Stimulated activated CD8-positive, alpha-beta memory T cell treated with anti-CD3 and anti-CD28 coated beads, Interleukin-12 subunit alpha, Interleukin-12 subunit beta, amount 100 ng/mL, for 24 hours (primary cell): ENCODE results near the gene DIAPH2.

ENCODE experiments used
- DNase-seq: peaks from one replicate; pipeline ENCODE4 v3.0.0-alpha.2; 2020; ENCODE audit errors: extremely low read depth

DIAPH2 gene

DNA sequence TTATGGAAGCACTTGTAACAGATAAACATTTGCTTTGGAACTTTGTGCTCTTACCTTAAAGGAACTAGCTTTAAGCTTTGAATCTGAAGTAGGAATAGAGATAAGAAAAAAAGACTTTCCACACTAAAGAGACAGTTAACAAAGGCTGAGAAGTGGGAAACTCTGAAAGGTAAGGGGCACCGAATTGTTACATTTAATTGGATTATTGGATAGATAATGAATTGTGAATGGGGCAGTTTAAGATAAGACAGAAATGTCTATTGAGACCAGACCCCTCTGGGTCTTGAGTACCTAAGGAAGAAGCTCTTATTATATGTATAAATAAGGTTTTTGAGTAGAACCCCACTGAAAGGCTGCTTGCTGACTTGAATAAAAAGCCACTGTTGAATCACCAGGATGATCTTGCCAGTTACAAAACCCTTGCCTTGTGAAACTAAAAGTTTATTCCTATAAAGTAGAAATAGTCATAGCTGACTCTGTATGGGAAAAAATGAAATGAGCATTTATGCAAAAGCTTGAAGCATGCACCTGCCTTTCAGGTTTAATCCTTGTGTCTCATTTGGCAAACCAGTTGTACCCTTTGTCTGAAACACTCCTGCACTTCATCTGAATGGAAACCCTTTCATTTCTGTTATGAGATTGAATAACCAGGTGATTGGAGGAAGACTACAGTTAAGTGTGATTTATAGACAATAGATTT is 622.3 kb downstream of the DIAPH2 start:
- no peak for DNase-seq

DNA sequence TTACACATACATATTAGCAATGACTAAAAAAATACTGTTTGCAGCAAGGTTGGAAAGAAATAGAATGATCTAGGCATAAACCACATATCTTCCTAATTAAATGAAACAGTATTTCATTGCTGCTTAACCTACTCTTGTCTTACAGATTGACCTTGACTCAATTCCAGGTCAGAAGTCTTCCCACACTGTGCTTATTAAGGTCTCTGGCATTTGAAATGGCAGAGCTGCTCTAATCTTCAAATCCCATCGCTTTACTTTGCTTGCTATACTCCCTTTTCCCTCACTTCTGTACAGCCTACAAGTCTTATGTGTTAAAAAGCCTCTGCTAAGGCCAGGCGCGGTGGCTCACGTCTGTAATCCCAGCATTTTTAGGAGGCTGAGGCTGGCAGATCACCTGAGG is 623.5 kb downstream of the DIAPH2 start:
- no peak for DNase-seq

DNA sequence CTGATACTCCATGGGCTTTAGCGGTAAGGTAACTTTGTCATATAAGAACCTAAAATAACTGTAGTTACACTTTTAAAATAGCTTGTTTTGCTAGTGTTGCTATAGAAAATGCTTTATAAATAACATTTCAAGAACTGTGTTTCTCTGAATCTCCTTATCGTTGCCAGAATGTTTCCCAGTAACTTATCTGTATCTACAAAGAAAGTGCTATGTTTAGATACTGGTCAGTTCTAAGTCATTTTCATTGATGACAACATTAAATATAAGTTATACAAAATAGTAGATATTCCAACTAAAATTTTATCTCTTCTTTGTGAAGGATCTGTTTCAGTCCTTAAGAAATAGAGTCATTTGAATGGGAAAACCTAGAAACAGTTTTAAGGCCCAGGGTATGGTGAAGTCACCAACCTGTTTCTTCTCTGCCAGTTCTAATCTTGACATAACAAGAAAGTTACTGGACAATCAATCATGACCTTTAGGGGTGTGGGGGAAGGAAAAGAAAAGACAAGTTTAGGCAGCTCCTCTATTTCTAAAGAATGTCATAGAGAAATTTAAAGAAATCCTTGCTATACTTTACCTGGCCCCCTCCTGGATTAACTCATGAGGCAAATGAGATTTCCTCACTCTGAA is 625.0 kb downstream of the DIAPH2 start:
- no peak for DNase-seq

DNA sequence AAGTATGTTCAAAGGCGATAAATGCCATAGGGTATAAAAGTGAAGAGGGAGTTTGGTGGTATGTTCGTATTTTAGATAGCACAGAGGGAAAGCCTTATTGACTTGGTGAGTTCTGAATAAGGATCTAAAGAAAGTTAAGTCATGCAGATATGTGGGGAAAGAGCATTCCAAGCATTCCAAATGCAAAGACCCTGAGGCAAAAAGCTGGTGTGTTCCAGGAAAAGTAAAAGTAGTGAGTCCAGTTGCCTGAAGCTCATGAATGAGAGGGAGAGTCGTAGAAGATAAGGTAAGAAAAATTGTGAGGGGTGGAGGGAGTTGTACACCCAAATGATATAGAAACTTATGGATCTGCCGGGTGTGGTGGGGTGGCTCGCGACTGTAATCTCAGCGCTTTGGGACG is 625.7 kb downstream of the DIAPH2 start:
- no peak for DNase-seq

DNA sequence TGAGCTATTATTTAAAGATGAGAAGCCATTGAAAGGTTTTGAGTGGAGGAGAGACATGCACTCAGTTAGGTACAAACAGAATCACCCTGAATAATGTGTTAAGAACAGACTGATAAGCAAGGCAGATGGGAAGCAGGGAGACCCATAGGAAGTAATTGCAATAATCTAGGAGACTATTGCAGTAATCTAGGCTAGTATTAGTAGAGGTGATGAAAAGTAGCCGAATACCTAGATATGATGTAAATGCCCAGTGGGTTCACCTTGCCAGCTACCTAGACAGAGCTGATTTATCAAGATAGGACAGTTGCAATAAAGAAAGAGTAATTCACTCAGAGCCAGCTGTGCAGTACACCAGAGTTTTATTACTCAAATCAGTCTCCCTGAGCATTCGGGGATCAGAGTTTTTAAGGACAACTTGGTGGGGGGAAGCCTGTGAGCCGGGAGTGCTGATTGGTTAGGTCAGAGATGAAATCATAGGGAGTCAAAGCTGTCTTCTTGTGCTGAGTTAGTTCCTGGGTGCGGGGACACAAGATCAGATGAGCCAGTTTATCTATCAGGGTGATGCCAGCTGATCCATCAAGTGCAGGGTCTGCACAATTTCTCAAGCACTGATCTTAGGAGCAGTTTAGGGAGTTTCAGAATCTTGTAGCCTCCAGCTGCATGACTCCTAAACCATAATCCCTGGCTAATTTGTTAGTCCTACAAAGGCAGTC is 626.6 kb downstream of the DIAPH2 start:
- DNase-seq: no peak

DNA sequence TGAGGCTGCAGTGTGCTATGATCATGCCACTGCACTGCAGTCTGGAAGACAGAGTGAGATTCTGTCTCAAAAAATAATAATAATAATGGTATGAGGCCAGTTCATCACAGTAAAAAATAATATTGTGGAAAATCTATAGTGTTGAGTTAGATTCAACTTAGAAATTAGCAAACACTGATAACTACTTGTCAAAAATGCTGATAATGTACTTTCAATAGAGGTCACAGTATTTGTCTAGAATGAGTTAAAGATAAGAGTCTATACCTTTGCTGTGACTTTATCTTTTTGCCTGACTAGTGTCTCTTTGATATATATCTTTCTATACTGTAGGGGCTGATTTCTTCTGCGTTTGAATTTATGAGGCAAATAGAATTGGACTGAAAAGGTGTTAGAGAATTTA is 629.7 kb downstream of the DIAPH2 start:
- no peak for DNase-seq

DNA sequence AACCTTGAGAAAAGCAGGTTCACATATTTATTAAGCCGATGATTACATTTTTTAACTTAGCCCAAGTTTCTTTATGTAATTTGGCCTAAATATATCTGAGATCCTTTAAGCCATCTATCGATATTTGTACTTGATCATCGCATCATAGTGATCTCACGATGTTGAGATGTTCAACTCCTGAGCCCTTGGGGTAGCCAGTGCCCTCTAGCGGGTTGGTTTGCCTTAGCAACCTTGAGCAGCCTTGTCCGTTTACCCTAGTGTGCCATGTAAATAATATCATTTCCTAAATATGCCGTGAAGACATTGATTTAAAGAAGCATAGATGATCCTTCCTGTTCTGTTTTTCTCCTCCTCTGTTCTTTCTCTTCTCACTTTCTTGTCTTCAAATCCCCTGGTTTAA is 631.3 kb downstream of the DIAPH2 start:
- DNase-seq: no peak

DNA sequence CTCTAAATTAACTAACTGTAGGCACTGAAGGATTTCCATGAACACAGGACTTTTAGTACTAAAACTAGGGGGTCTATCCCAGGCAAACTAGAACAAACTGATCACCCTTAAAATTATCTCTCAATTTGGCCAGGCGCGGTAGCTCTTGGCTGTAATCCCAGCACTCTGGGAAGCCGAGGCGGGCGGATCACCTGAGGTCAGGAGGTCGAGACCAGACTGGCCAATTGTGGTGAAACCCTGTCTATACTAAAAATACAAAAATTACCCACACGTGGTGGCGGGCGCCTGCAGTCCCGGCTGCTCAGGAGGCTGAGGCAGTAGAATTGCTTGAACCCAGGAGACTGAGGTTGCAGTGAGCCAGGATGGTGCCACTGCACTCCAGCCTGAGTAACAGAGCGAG is 635.7 kb downstream of the DIAPH2 start:
- no peak for DNase-seq

DNA sequence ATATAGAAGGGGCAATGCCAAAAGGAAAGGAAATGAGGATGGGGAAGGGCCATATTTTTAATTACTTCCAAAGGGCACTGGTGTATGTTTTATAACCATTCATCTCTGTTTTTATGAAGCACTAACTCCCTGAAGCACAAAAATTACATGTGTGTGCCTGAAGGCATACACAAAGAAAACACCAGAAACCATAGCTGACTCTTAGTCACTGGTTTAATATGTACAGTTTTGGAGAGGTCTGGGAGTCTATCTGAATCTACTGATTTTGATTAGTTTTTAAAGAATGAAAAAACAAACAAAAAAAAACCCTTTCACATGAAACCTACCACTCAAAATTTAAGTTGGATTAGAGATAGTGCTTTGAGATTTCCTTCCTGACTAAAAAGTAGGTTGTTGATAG is 637.8 kb downstream of the DIAPH2 start:
- no peak for DNase-seq

DNA sequence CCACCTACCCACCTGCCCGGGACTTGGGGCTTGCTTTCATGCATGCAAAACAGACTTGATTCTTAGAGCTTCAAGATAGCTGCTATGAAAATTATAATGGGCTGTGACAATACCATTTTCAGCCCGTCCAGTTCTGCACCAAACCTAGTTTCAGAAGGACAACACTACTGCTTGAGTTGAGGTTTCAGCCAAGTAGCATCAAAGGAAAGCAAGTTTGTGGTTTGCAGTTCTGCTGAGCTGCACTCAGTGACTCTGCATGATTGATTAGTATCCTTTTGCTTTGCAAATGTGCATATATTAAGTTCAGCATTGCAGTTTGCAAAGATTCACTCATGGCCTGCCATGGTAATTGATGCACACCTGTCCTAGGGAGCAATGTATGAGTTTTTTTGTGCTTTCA is 641.8 kb downstream of the DIAPH2 start:
- DNase-seq: no peak

DNA sequence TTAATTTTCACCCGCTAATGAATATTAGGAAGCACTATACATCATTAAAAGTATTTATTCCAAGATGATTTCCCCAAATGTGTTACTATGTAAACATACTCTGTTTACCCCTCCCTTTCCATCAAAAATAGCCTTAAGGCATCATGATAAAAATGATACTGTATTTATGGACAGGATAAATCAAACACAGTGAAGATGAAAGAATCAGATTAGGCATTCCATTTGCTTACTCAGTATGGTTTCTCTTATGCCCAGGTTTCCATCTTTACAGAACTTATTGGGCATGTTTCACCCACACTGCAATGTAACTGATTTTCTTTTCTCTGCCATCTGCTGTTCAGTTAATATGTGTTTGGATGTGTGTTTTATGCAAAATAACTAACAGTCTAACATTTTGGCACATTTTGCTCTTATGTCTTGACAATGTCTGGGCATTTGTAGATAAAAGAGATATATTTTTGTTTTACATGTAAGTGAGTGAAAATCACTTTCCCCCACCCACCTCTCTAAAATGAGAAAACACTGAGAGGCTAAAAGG is 644.3 kb downstream of the DIAPH2 start:
- no peak for DNase-seq

DNA sequence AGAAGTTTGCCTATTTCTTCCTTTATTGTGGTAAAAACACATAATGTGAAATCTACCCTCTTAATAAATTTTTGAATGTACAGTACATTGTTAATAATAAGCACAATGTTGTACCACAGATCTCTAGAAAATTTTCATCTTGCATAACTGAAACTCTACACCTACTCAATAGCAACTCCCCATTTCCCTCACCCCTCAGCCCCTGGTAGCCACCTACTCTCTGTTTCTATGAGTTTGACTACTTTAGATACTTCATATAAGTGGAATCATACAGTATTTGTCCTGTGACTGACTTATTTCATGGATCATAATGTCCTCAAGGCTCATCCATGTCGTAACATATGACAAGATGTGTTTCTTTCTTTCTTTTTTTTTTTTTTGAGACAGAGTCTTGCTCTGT is 645.5 kb downstream of the DIAPH2 start:
- no peak for DNase-seq

DNA sequence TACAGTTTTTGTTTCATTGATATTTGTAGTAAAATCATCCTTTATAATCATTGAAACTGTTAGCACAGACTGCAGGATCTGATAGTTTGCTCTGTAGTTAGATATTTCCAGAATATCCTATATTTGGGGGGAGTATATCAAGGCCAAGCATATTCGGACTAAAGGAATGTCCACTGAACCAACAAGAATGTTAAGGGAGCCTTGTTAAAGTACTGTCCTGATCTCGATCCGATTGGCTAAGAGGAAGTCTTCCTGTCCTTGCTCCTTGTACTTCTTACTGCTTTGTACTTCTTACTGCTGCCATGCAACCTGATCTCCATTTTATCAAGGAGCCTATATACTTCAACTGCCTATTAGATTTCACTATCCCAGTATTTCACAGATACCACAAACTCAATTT is 648.3 kb downstream of the DIAPH2 start:
- DNase-seq: no peak

DNA sequence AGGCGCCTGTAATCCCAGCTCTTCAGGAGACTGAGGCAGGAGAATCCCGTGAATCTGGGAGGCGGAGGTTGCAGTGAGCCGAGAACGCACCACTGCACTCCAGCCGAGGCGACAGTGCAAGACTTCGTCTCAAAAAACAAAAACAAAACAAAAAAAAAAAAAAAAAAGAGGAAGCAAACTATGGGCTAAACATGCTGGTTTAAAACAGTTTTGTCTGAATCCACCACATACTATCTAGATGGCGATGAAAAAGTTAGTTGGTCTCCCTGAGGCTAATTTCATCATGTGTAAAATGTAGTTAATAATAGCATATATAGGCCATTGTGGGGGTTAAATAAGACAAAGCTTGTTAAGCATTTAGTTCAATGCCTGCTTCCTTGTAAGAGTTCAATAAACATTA is 650.2 kb downstream of the DIAPH2 start:
- no peak for DNase-seq

DNA sequence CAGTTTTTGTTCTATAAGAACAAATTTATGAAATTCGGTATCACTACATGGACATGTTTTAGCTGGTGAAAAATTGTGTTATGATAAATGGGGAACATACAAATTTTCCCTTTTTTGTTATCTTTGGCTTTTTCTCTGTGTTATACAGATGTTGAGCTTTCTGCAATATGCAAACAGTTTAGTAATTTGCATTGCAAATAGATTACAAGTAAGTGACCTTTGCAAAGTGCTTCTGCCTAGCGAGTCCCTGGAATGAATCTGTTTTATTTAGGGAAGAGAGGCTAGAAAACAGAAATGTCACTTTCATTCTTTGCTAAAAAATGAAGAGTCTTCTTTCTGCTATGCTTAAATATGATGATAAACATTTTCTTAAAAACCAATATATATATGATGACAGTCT is 660.1 kb downstream of the DIAPH2 start:
- DNase-seq: no peak

DNA sequence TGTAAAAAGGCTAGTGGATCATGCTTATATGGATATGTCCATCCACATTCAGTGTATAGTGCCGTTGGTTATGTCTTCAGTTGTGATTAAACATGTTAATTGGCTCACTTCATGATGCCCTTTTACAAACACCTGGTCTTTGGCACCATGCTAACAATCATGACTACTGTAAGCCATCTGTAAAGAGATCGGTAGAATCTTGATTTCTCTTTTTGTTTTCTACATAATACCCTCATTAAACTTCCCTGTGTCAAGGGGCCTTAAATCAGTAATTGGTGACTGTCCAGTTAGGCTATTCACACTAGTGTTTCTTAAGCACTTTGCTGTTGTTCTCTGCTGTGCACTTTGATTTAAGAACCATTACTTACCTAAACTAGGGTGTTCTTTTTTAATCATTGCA is 674.3 kb downstream of the DIAPH2 start:
- DNase-seq: no peak

DNA sequence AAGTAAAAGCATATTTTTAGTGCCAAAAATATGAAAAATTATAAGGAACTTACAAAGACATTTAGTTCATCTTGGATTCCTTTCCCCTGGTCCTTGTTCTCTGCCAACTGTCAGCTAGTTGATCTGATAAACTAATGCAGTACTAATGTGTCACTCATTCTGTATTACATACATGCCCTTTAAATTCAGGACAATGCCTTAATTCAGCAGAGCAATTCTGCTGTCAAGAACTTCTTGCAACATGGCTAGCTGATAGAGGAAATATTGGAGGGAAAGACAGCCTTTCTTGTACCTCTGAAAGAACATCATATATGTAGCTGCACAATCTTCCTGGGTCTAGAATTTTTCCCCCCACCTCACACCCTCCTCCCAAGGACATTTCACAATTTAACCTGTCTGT is 679.2 kb downstream of the DIAPH2 start:
- DNase-seq: no peak

DNA sequence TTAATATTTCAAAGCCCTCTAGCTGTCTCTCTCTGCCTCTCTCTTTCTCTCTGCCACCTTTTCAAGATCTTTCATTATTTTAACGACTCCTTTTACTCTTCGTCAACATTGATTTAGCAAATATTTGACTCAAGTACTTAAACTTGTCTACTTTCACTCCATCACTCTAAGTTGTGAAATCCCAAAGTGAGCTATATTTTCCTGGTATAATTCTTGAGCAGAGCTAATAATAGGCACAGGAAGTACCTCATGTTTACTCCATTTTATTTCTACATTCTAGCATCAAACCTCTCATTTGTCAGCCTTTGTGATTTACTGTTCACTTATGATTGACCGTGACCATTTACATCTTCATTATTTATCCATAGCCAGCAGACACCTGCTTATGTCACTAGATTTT is 681.6 kb downstream of the DIAPH2 start:
- no peak for DNase-seq

DNA sequence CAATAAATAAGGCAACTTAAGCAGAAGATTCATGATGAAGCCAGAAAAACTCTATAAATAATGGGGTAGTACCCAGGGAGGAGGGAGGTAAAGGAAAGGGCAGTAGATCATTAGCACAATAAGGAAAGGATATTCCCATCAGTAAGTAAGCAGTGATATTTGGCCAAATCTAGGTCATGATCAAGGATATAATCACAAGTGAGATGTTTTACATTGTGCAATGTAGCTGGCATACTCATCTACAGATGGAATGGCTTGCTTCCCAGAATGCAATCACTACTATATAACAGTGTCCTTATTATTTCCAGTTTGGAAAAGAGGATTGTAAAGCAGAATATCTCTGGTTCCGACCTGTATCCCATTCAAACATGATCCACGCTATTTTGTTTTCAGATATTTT is 682.5 kb downstream of the DIAPH2 start:
- DNase-seq: no peak

DNA sequence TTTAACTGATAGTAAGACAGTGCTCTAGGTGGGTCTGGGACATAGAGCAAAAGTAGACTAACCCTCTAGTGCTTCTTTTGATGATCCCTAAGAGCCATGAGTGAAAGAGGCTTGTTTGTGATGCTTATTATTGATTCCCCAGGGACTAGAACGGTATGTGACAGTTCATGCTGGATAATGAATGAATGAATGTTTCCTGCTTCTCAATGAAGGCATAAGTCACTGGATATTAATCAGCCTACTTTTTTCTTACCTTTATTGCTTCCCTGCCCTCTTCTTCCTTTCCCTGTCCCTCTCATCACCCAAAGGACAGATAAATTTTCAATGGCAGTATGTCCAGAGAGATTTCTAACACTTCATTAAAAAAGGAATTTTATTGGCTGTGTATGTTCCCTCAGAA is 685.3 kb downstream of the DIAPH2 start:
- no peak for DNase-seq

DNA sequence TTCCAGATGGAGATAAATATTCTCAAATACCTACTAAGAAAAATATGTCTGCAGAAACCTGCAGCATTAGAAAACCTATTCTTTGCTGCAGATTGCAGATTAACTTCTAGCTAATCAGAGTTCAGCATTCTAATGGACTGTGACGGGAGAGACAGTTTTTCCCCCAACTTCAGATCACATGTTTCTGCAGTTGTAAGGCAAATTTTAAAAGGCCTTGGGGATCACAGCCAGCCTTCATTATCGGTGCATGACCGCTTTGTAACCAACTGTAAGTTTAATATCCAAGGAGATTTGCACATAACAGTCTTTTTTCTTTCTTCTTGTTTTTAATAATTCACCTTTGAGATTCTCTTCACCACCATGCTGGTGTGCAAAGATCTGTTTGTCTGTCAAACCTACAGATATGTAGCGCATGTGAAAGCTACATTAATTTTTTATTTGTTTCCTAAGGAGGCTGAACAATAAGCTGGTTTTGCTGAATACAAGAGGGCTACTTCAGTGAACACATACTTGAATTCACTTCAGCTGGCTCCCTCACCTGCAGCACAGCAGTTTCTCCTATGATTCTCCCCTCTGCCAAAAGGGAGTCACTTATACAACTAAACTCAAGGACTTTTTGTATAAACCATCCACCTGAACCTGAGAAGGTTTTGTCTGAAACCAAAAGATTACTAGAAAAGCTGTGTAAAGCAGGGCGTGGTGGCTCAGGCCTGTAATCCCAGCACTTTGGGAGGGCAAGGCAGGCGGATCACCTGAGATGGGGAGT is 687.5 kb downstream of the DIAPH2 start:
- no peak for DNase-seq

DNA sequence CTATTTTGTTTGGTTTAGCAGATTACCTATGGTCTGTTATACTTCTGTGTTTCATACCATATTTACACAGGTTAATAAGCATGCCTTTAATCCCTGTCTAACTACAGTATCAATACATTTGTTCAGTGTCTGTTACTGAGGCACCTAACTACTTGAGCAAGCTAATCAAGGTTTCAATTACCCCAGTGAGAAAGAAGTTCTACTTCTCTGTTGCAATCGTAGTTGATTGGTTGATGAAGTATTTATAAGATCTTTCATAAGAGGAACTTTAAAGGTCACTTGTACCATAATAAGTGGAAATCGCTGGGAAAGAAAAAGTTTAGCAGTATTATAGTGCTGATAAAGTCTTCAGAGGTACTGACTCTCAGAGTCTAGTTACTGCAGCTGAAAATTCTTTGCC is 689.6 kb downstream of the DIAPH2 start:
- no peak for DNase-seq
